PFSK-1 (cell line): ENCODE data around the gene DHX15.

Experiments used
- FOXP2 ChIP-seq: optimal IDR thresholded peaks from 2 replicates; pipeline ENCODE3; 2011; ENCODE audit warnings: borderline replicate concordance, control low read depth, inconsistent platforms; ENCODE audit not compliant: insufficient read depth; ENCODE audit errors: extremely low read length, extremely low read depth
- POLR2AphosphoS5 ChIP-seq: IDR thresholded peaks from 2 replicates; pipeline ENCODE4 v1.6.1; 2012; ENCODE audit warnings: low read depth, mild to moderate bottlenecking, control low read depth, low read length, moderate library complexity
- REST ChIP-seq, 2 experiments: IDR thresholded peaks; 2 replicates each; pipeline versions ENCODE4 v1.6.1 to v1.8.0; 2011 to 2012; ENCODE audit warnings: low read depth in 2 of 2, low read length in 2 of 2, control low read depth in 1 of 2, inconsistent platforms in 1 of 2, mild to moderate bottlenecking in 1 of 2, moderate library complexity in 1 of 2; ENCODE audit not compliant: insufficient read depth in 1 of 2
- SIN3A ChIP-seq: IDR thresholded peaks from 2 replicates; pipeline ENCODE4 v1.6.1; 2012; ENCODE audit warnings: mild to moderate bottlenecking, low read length, moderate library complexity, borderline replicate concordance; ENCODE audit not compliant: insufficient read depth
- TAF1 ChIP-seq: IDR thresholded peaks from 2 replicates; pipeline ENCODE4 v1.6.1; 2012; ENCODE audit warnings: low read length, control low read depth, borderline replicate concordance; ENCODE audit not compliant: insufficient read depth

The DHX15 gene

GRCh38 chr4:24515698-24516097, 68.7 kb downstream of the DHX15 start:
- TF ChIP-seq FOXP2 (no peak), TAF1 (no peak), REST (IDR thresholded peaks at IDR 0.05; ENCODE audit: insufficient read depth in 1 of 2, low read depth in 2 of 2, low read length in 2 of 2) (no peak), POLR2AphosphoS5 (no peak), SIN3A (no peak)

- TF ChIP-seq REST (IDR thresholded peaks at IDR 0.05; ENCODE audit: insufficient read depth in 1 of 2, low read depth in 2 of 2, low read length in 2 of 2) (no peak), FOXP2 (no peak), POLR2AphosphoS5 (no peak; the same call in 1 of the 2 replicates), TAF1 (no peak), SIN3A (no peak)
Measured at GRCh38 chr4:24514808-24515207, 69.5 kb downstream of the DHX15 start.

GRCh38 chr4:24513718-24514117, 70.6 kb downstream of the DHX15 start:
- TF ChIP-seq POLR2AphosphoS5 (no peak), REST (IDR thresholded peaks at IDR 0.05; ENCODE audit: insufficient read depth in 1 of 2, low read depth in 2 of 2, low read length in 2 of 2) (no peak), TAF1 (no peak), SIN3A (no peak), FOXP2 (no peak)

- TF ChIP-seq TAF1, result no peak
- peak; percentile 12; the same call in 1 of the 2 replicates for TF ChIP-seq POLR2AphosphoS5
Measured at GRCh38 chr4:24511371-24512063, 72.8 kb downstream of the DHX15 start.

- TF ChIP-seq SIN3A, result no peak
- TF ChIP-seq FOXP2, result no peak
- TF ChIP-seq POLR2AphosphoS5, result no peak
- TF ChIP-seq TAF1, result no peak
- no peak for TF ChIP-seq REST (IDR thresholded peaks at IDR 0.05; ENCODE audit: insufficient read depth in 1 of 2, low read depth in 2 of 2, low read length in 2 of 2)
Measured at GRCh38 chr4:24510091-24510490, 74.3 kb downstream of the DHX15 start.
